ENCODE data around the gene AGPS.
"Not testable (repeated sequence)": the region's sequence is repeated elsewhere in the genome, so short reads cannot be mapped to it uniquely, and the experiment has no call there.

AGPS gene

GRCh38 chr2:177424620-177425019 is 32.0 kb downstream of the AGPS start:
- not testable (repeated sequence) for FAIRE-seq

GRCh38 chr2:177427316-177427715 is 34.7 kb downstream of the AGPS start:
- FAIRE-seq = no peak

DNA sequence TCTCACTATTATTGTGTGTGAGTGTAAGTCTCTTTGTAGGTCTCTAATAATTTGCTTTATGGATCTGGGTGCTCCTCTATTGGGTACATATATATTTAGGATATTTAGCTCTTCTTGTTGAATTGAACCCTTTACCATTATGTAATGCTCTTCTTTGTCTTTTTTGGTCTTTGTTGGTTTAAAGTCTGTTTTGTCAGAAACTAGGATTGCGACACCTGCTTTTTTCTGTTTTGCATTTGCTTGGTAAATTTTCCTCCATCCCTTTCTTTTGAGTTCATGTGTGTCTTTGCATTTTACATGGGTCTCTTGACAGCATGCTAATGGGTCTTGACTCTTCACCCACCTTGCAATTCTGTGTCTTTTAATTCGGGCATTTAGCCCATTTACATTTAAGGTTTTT is 35.4 kb downstream of the AGPS start:
- FAIRE-seq = not testable (repeated sequence)

DNA sequence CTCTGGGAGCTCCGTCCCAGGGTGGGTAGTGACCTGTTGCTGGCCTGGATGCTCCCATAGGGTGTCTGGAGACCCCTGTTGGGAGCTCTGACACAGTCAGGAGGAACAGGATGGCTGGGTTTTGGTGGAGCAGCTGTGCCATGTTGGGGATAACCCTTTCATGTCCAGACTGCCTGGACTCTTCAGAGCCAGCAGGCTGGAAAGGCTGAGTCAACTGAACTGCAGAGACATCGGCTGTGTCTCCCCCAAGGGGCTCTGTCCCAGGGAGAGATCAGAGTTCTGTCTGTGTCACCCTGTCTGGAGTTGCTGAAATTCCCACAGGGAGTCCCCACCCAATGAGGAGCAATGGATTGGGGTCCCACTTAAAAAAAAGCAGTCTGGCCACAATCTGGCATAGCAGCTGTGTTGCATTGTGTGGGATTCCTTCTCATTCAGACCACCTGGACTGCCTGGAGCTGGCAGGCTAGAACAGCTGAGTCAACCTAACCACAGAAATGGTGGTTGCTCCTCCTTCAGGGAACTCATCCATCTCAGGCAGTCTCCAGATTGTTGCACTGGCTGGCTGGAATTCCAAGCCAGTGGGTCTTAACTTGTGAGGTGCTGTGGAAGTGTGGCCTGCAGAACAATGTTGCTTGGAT is 37.2 kb downstream of the AGPS start:
- no peak for FAIRE-seq

DNA sequence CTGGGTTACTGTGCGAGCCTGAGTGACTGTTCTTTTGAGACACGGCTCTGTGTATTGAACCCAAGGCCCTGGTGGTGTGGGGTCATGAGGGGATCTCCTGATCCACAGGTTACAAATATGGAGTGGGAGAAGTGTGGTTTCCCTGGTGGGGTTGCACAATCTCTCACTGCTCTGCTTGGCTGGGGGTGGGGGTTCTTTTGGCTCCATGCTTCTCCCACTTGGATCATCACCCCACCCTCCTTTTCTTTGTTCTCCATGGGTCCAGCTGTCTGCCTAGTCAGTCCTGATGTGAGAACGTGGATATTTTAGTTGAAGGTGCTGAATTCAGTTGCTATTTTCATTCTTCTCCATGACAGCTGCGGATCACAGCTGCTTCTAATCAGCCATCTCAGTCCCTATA is 37.8 kb downstream of the AGPS start:
- FAIRE-seq = no peak

GRCh38 chr2:177431111-177431725 is 38.6 kb downstream of the AGPS start:
- not testable (repeated sequence) for FAIRE-seq

DNA sequence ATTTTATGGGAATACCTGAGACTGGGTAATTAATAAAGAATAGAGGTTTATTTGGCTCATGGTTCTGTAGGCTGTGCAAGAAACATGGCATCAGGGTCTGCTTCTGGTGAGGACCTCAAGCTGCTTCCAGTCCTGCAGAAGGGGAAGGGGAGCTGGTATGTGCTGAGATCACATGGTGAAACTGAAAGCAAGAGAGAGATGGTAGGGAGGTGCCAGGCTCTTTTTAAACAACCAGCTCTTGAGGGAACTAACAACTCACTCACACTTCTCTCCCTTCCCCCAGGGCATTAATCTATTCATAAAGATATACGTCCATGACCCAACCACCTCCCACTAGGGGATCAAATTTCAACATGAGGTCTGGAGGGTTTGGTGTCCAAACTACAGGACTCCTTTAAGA is 40.1 kb downstream of the AGPS start:
- FAIRE-seq = no peak

DNA sequence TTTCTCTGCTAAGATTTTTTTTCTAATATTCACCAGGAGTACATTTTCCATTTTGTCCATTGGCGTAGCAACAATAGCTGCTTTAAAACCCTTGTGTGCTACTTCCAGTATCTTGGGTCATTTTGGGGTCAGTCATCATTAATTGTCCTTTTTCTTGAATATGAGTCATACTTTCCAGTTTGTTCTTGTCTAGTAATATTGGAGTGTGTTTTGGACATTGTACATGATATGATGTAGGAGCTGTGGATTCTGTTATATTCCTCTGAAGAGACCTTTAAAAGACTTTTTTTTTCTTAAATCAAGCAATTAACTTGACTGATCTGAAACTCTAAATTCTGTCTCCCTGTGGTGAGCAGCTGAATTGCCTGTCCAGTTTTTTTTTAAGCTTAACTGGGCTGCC is 40.8 kb downstream of the AGPS start:
- FAIRE-seq = peak; percentile 19

GRCh38 chr2:177434475-177434874 is 41.9 kb downstream of the AGPS start:
- no peak for FAIRE-seq

GRCh38 chr2:177445200-177445599 is 52.6 kb downstream of the AGPS start:
- FAIRE-seq = no peak

GRCh38 chr2:177448031-177448430 is 55.5 kb downstream of the AGPS start:
- no peak for FAIRE-seq

GRCh38 chr2:177449159-177449558 is 56.6 kb downstream of the AGPS start:
- no peak for FAIRE-seq

GRCh38 chr2:177455187-177455586 is 62.6 kb downstream of the AGPS start:
- FAIRE-seq = no peak

DNA sequence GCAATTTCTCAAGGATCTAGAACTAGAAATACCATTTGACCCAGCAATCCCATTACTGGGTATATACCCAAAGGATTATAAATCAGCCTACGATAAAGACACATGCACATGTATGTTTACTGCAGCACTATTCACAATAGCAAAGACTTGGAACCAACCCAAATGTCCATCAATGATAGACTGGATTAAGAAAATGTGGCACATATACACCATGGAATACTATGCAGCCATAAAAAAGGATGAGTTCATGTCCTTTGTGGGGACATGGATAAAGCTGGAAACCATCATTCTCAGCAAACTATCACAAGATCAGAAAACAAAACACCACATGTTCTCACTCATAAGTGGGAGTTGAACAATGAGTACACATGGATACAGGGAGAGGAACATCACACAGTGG is 67.2 kb downstream of the AGPS start:
- not testable (repeated sequence) for FAIRE-seq

- no peak for FAIRE-seq
Measured at GRCh38 chr2:177460973-177461585, 68.5 kb downstream of the AGPS start.

- FAIRE-seq = no peak
Measured at GRCh38 chr2:177464549-177464948, 72.0 kb downstream of the AGPS start.

DNA sequence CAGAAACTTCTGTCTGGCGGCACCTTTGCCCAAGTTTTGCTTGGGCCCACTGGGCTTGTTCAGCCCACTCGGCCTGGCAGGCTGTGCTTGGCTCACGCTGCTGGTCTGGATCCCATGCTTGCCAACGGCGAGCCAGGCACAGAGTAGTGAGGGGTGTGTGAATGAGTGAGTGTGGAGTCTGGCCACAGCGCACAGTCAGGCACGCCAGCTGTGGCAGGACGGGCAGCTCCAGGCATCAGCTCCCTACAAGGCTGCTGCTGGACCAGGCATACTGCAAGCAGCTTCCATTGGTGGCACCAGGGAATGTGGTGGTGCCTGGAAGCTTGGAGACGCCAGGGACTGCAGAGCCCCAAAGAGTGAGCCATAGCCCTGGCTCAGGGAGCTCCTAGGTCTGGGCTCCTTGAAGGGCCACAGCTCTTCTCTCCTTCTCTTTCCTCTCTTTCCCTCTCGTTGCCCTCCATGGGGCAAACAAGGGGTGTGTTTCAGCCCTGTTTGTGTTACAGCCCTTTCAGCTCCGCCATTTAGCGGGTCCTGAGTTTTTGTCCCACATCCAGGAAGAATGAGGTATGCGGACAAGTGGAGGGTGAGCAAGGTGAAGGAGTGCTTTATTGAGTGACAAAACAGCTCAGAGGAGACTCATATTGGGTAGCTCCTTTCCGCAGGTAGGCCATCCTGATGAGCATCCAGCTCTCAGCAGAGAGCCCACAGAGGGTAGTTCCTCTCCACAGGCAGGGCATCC is 73.0 kb downstream of the AGPS start:
- no peak for FAIRE-seq

- no peak for FAIRE-seq
Measured at GRCh38 chr2:177466337-177467195, 74.0 kb downstream of the AGPS start.

- peak; percentile 15 for FAIRE-seq
Measured at GRCh38 chr2:177467646-177468045, 75.1 kb downstream of the AGPS start.

- peak; percentile 68 for FAIRE-seq
Measured at GRCh38 chr2:177471990-177472389, 79.4 kb downstream of the AGPS start.

GRCh38 chr2:177474301-177474700 is 81.7 kb downstream of the AGPS start:
- FAIRE-seq = no peak

DNA sequence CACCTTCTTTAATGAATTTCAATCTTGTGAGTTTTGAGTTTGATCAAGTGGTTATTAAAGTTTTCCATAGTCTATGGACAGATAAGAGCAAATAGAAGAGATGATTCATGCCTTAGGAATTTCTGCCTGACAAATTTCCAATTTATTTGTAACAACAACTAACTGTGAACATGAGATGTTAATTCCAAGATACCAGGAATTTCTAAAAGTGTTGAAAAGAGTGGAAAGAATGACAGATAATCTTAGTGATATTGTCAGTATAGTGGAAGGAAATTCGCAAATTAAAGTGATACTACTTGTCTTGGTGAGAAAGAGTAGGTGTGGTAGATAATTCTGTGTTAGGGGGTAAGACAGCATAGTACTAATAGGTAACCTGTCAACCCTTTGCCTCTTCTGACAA is 82.4 kb downstream of the AGPS start:
- FAIRE-seq = peak; percentile 34

GRCh38 chr2:177476897-177477296 is 84.3 kb downstream of the AGPS start:
- no peak for FAIRE-seq

Data from G401.6 (cell line).